AG04449 (cell line): ENCODE measurements around the gene GFOD1.

ENCODE experiments used
- CTCF ChIA-PET: fragments of 350-600 bp; formaldehyde crosslinking; extraction: SDS; loops from one replicate; lab custom pipeline; 2021; ENCODE audit warnings: antibody characterized with exemption; lab: Yijun Ruan, JAX
- POLR2A ChIA-PET: fragments of 400-600, 350-600 bp; formaldehyde crosslinking; extraction: SDS; loops from one replicate; lab custom pipeline; 2020; ENCODE audit warnings: antibody characterized with exemption, inconsistent platforms; lab: Yijun Ruan, JAX
- DNase-seq: peaks from one replicate; pipeline ENCODE4 v3.0.0-alpha.2; 2010; ENCODE audit warnings: low read depth, low spot score
- H3K4me3 ChIP-seq: 2 replicates; pipeline ENCODE4 v1.5.1; 2011; ENCODE audit warnings: low read depth, mild to moderate bottlenecking, control low read depth, low read length
- TF ChIP-seq, protein P1 (sequence below): IDR thresholded peaks from one replicate; pipeline ENCODE4 v1.5.1; 2011; ENCODE audit warnings: mild to moderate bottlenecking, moderate library complexity, low read length, control low read depth, inconsistent platforms; ENCODE audit not compliant: insufficient read depth; ENCODE audit errors: missing control alignments

The GFOD1 gene

DNA sequence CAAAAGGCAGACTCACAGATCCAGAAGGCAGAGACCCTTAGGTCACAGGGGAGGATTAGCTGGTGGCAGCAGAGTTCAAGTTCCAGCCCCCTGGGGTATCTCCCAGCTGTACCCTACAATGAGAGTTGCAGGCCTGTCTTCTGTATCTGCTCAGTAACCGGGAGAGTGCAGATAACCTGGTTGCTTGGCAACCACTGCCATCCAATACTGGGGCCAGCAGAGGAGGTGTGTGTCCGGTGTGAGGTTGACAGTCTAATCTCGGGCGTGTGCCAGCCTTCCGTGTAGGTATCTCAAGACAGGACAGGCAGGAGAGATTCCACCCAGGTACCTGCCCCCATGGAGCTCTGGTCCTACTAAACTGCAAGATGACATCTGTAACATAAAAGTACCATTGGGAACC, 102.4 kb downstream of the GFOD1 start:
- H3K4me3 ChIP-seq = no peak overlapping the region
- POLR2A ChIA-PET = no interaction called here
- TF ChIP-seq, protein P1, sequence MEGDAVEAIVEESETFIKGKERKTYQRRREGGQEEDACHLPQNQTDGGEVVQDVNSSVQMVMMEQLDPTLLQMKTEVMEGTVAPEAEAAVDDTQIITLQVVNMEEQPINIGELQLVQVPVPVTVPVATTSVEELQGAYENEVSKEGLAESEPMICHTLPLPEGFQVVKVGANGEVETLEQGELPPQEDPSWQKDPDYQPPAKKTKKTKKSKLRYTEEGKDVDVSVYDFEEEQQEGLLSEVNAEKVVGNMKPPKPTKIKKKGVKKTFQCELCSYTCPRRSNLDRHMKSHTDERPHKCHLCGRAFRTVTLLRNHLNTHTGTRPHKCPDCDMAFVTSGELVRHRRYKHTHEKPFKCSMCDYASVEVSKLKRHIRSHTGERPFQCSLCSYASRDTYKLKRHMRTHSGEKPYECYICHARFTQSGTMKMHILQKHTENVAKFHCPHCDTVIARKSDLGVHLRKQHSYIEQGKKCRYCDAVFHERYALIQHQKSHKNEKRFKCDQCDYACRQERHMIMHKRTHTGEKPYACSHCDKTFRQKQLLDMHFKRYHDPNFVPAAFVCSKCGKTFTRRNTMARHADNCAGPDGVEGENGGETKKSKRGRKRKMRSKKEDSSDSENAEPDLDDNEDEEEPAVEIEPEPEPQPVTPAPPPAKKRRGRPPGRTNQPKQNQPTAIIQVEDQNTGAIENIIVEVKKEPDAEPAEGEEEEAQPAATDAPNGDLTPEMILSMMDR = no peak
- no peak for DNase-seq
- CTCF ChIA-PET = no interaction called here

DNA sequence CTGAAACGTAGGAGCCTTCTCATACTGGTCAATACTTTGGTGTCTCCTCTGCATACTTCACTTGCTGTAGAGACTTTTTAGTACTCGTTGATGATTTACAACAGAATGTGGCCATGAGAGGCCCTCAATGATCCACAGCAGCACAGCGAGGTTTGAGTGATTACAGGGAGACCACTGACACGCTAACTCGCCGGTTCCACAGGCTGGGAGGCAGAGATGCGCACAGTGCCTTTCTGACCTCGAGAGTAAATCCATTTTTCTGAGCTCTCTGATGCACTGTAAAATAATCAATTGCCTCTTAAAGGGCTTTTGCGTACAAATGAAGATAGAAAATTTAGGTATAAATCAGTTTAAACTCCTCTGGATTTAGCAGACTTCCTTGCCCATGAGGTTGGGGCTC, 102.9 kb downstream of the GFOD1 start:
- POLR2A ChIA-PET = no interaction called here
- CTCF ChIA-PET = no interaction called here
- no peak overlapping the region for H3K4me3 ChIP-seq
- DNase-seq = no peak
- TF ChIP-seq, protein P1 = no peak

DNA sequence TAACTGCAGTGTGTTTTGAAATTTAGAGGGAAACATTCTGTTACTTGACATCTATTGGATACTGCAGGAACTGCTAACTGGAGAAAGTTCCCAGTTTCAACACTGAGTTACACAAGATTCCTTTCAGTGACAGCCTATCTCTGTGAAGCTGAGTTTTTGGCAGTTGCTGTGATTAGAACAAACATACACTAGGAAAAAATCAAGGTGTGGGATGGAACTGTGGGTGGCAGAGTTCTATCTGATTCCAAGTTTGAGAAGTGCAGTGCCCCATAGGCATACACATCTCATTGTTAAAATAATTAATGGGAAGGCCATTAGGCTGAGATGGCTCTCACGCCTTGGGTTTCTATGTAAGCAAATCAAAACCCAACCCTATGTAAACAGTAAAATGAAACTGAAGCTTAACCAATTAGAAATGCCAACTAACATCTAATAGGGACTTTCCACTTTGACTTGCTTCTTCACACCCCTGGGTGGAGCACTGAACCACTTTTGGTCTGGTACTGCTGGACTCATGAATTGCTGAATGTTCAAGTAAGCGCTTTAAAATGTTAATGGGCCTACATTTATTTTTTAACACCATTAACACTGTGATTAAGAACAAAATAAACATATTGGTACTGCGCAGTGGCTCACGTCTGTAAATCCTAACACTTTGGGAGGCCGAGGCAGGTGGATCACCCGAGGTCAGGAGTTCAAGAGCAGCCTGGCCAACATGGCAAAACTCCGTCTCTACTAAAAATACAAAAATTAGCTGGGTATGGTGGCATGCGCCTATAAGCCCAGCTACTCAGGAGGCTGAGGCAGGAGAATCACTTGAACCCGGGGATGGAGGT, 103.9 kb downstream of the GFOD1 start:
- CTCF ChIA-PET = interaction anchor here (1.0 kb wide), 2 partner anchors 155 to 233 kb away, joined by 3 read pairs; no protein-coding TSS in a partner anchor
- TF ChIP-seq, protein P1 = no peak
- DNase-seq = no peak
- POLR2A ChIA-PET = no interaction called here
- no peak overlapping the region for H3K4me3 ChIP-seq

DNA sequence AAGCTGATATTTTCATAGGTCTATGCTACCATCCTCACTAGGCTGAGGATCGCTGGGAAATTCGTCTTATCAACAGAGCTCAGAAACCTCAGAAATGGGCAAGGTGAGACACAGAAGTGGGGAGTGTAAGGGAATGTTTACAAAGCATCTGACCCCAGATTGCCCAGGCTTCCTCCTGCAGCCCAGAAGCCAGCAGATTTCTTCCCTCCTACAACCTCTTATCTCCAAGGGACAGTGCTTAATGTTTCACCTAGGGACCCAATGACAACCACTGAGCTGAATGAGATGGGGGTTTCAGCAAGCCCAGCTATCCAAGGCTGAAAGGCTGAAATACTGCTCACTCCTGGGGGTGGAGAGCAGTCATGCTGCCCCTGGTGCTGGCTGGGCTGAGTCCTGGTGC, 106.6 kb downstream of the GFOD1 start:
- CTCF ChIA-PET = no interaction called here

DNA sequence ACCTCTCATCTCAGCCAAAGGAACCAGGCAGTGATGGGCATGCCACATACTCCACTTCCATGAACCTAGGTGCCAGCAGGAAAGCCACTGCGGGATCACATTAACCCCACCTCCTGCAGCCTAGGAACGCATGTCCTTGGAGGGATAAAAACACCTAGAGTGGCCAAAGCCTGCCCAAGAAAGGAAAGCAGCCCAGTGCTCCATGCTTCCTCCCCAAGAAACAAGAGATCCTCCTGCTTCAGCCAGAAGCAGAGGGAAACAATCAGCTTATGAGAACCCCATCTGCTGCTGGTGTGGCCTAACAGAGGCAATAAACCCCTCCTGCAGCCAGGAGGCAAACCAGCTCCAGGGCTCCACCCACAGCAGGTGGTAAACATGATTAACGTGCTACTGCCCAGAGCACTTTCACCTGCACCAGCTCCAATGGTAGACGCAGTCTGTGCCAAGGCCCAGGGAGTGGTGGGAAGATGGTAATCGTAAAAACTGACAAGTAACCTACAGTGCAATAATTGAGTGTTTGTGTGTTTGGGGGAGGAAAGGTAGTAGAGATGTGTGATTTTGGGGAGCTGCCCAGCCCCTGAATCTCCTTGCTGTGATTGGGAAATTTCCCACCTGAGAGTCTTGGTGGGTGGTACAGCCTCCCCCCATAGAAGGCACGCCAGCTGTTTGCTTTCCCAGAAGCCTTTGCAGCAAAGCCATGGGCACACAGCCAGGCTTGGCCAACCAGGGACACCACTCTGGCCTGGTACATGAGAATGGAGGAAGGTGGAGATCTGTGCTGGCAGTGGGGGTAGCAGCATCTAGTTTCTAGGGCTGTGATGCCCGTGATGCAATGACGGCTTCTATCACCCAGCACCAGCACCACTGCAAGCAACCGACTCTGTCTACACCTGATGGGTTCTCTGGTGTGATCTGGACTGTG, 108.5 kb downstream of the GFOD1 start:
- H3K4me3 ChIP-seq = no peak overlapping the region
- ChIA-PET POLR2A (interaction anchor here (0.6 kb wide), 1 partner anchor 164 kb away, joined by 3 read pairs; no protein-coding TSS in a partner anchor), CTCF (interaction anchor here (0.8 to 0.9 kb wide), 2 partner anchors 19 to 47 kb away, joined by 3 read pairs; no protein-coding TSS in a partner anchor)
- DNase-seq = no peak
- TF ChIP-seq, protein P1 = no peak

More for the DNA sequence above, 106.6 kb downstream of the GFOD1 start:
- POLR2A ChIA-PET = interaction anchor here (1.0 kb wide), 1 partner anchor 25 kb away, joined by 3 read pairs; no protein-coding TSS in a partner anchor
- TF ChIP-seq, protein P1 = no peak
- H3K4me3 ChIP-seq = no peak overlapping the region
- no peak for DNase-seq
